Mammary epithelial cell (primary cell): ENCODE measurements around the gene RAPSN.

ENCODE experiments used
- EZH2 ChIP-seq: IDR thresholded peaks from 2 replicates; pipeline ENCODE4 v1.6.1; 2012; ENCODE audit warnings: low read length, inconsistent platforms, borderline replicate concordance
- TF ChIP-seq, protein P1 (sequence below), 2 donors: IDR thresholded peaks in 1 of 2; conservative IDR thresholded peaks in 1 of 2; 2 replicates each; pipeline ENCODE4 v1.5.1; 2011 to 2012; ENCODE audit warnings: inconsistent platforms in 2 of 2, low read length in 2 of 2, mild to moderate bottlenecking in 2 of 2, control low read depth in 1 of 2, low read depth in 1 of 2; ENCODE audit not compliant: insufficient read depth in 1 of 2; ENCODE audit errors: extremely low read depth in 1 of 2

DNA sequence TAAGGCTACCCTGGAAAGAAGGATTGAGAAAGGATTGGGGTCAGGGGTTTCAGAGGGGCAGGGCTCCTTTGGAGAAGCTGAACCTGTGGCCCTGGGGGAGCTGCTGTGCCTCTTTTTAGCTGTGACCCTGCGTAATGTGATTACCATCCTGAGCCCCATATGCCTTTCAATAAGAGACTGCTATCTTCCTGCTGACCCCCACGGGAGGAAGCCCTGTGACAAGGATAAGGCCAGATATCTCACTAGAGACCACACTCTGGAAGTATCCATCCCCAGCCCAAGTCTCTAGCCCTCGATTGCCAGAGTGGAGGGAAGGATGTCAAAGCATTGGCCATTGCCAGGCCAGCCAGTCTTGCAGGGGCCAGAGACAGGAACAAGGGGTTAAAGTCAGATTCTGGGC lies 45.4 kb downstream of the RAPSN start:
- TF ChIP-seq, protein P1, sequence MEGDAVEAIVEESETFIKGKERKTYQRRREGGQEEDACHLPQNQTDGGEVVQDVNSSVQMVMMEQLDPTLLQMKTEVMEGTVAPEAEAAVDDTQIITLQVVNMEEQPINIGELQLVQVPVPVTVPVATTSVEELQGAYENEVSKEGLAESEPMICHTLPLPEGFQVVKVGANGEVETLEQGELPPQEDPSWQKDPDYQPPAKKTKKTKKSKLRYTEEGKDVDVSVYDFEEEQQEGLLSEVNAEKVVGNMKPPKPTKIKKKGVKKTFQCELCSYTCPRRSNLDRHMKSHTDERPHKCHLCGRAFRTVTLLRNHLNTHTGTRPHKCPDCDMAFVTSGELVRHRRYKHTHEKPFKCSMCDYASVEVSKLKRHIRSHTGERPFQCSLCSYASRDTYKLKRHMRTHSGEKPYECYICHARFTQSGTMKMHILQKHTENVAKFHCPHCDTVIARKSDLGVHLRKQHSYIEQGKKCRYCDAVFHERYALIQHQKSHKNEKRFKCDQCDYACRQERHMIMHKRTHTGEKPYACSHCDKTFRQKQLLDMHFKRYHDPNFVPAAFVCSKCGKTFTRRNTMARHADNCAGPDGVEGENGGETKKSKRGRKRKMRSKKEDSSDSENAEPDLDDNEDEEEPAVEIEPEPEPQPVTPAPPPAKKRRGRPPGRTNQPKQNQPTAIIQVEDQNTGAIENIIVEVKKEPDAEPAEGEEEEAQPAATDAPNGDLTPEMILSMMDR (conservative IDR thresholded peaks at IDR 0.05 in 1 of 2, IDR thresholded peaks at IDR 0.05 in 1 of 2; ENCODE audit: extremely low read depth in 1 of 2, insufficient read depth in 1 of 2, low read depth in 1 of 2, low read length in 2 of 2), result no peak
- no peak for TF ChIP-seq EZH2
